ENCODE data around the gene TXNDC2.

DNA sequence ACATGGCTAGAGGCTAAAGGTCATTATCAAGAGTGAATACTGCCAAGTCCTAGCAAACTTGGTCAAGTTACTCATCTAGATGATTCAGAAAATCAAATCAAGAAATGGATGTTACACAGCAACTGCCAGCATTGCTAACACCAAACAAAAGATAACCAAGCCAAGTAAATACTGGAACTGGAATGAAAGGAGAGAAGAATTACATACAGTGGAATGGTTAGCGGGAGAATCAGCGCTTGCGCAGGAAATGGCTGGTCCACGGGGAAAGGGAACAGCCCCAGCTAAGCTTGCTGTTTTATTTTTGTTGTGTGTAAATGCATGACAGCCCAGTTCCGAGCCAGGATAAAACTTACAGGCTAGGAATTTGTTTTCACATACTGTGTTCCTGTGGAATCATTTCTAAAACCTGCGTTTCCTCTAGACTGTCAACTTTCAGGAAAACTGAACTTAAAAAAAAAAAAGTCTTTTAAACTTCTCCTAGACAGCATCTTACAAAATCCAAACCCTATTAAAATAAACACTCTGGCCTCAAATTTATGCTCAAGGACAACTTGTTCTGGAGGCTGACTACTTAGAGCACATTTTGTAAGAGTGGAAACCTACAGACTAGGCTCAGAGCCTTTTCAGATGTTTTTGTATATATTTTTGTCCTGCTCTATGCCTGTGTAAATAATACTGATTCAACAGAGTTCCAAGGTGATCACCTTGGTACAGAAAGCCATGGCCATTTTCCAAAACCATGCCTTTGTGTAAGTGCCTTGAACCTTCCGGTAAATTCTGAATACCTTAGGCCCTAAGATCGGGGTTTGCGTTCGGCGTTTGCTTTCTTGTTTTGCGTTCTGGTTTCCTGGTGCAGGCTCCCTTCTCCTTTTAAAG lies 30.7 kb upstream of the TXNDC2 start:
- TF ChIP-seq, protein P1, sequence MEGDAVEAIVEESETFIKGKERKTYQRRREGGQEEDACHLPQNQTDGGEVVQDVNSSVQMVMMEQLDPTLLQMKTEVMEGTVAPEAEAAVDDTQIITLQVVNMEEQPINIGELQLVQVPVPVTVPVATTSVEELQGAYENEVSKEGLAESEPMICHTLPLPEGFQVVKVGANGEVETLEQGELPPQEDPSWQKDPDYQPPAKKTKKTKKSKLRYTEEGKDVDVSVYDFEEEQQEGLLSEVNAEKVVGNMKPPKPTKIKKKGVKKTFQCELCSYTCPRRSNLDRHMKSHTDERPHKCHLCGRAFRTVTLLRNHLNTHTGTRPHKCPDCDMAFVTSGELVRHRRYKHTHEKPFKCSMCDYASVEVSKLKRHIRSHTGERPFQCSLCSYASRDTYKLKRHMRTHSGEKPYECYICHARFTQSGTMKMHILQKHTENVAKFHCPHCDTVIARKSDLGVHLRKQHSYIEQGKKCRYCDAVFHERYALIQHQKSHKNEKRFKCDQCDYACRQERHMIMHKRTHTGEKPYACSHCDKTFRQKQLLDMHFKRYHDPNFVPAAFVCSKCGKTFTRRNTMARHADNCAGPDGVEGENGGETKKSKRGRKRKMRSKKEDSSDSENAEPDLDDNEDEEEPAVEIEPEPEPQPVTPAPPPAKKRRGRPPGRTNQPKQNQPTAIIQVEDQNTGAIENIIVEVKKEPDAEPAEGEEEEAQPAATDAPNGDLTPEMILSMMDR (IDR thresholded peaks at IDR 0.05), result no peak
- TF ChIP-seq POLR2AphosphoS5 (IDR thresholded peaks at IDR 0.05; ENCODE audit: insufficient read depth in 1 of 2, low read depth in 1 of 2) (peak in 1 of 2 donors; percentile 86), POLR2A (IDR thresholded peaks at IDR 0.05) (no peak)
